GM23248 (cell line): ENCODE data around the gene DBNDD2. TPM values are rescaled to one million over a fixed set of nuclear protein-coding genes. Genes with fewer than 3 reads are reported as not detected.

Source experiments
- DNase-seq: peaks from one replicate; pipeline ENCODE4 v3.0.0-alpha.2; 2015
- H2AFZ ChIP-seq: fragments of 200-600 bp; sonication (generic); 2 replicates; pipeline ENCODE4 v1.6.1; 2016; ENCODE audit warnings: antibody characterized with exemption
- H3F3A ChIP-seq: fragments of 200-600 bp; sonication (generic); 2 replicates; pipeline ENCODE4 v1.6.1; 2016; ENCODE audit warnings: mild to moderate bottlenecking, antibody characterized with exemption, mixed run types; ENCODE audit not compliant: insufficient read depth
- H3K27ac ChIP-seq: fragments of 200-600 bp; sonication (generic); 2 replicates; pipeline ENCODE4 v1.5.1; 2016; ENCODE audit warnings: mild to moderate bottlenecking
- H3K27me3 ChIP-seq: fragments of 200-600 bp; sonication (generic); replicated peaks from 2 replicates; pipeline ENCODE4 v1.6.1; 2016; ENCODE audit warnings: mild to moderate bottlenecking; ENCODE audit not compliant: insufficient read depth
- H3K36me3 ChIP-seq: fragments of 200-600 bp; sonication (generic); 2 replicates; pipeline ENCODE4 v1.6.1; 2016; ENCODE audit warnings: low read depth, mild to moderate bottlenecking
- H3K4me1 ChIP-seq: fragments of 200-600 bp; sonication (generic); 2 replicates; pipeline ENCODE4 v1.6.1; 2016; ENCODE audit warnings: mild to moderate bottlenecking; ENCODE audit not compliant: insufficient read depth
- H3K4me2 ChIP-seq: fragments of 200-600 bp; sonication (generic); one replicate; pipeline ENCODE4 v1.6.1; 2016; ENCODE audit warnings: mild to moderate bottlenecking; ENCODE audit not compliant: unreplicated experiment
- H3K4me3 ChIP-seq: fragments of 200-600 bp; sonication (generic); 2 replicates; pipeline ENCODE4 v1.5.1; 2016; ENCODE audit warnings: mild to moderate bottlenecking
- H3K79me2 ChIP-seq: fragments of 200-600 bp; sonication (generic); 2 replicates; pipeline ENCODE4 v1.6.1; 2016; ENCODE audit warnings: mild to moderate bottlenecking; ENCODE audit not compliant: insufficient read depth
- H3K9ac ChIP-seq: fragments of 200-600 bp; sonication (generic); 2 replicates; pipeline ENCODE4 v1.6.1; 2016; ENCODE audit warnings: mild to moderate bottlenecking
- H3K9me2 ChIP-seq: fragments of 200-600 bp; sonication (generic); 2 replicates; pipeline ENCODE4 v1.6.1; 2016; ENCODE audit warnings: mixed run types, mild to moderate bottlenecking, moderate library complexity; ENCODE audit not compliant: insufficient read depth
- H3K9me3 ChIP-seq: fragments of 200-600 bp; sonication (generic); one replicate; pipeline ENCODE4 v1.6.1; 2017; ENCODE audit warnings: low read depth
- H4K20me1 ChIP-seq: fragments of 200-600 bp; sonication (generic); 2 replicates; pipeline ENCODE4 v1.6.0; 2016; ENCODE audit not compliant: insufficient read depth
- EZH2 ChIP-seq: fragments of 200-600 bp; sonication (generic); IDR thresholded peaks from 2 replicates; pipeline ENCODE4 v1.6.1; 2018; ENCODE audit warnings: antibody characterized with exemption, mild to moderate bottlenecking; ENCODE audit not compliant: insufficient read depth, poor library complexity, severe bottlenecking
- EZH2phosphoT487 ChIP-seq: fragments of 200-600 bp; sonication (generic); IDR thresholded peaks from 2 replicates; pipeline ENCODE4 v1.6.1; 2018; ENCODE audit warnings: antibody characterized with exemption, moderate library complexity, mild to moderate bottlenecking, low read depth; ENCODE audit not compliant: insufficient read depth
- WGBS, 2 experiments: methylation state at CpG; one replicate each; pipeline ENCODE4 v1.1.6; 2015 to 2017; ENCODE audit warnings: low lambda C conversion rate in 2 of 2, low coverage in 1 of 2; ENCODE audit errors: missing lambda C conversion rate in 2 of 2; 5-methylcytosine and 5-hydroxymethylcytosine counted together
- in situ Hi-C: fragments of 300-500 bp; cut with MboI; formaldehyde crosslinking; loops from 2 replicates; pipeline ENCODE4 v1.15.0; 2020
- polyA plus RNA-seq: library from polyadenylated mRNA; unstranded; fragments of >200 nt; fragmentation: Nextera tagmentation; extraction: Ambion mirVana; gene quantifications from 2 replicates; pipeline ENCODE4 v1.2.1, GENCODE V29; 2016
- total RNA-seq: library from RNA; depleted of rRNA; stranded (reverse); fragments of >200 nt; shearing (Covaris generic); gene quantifications from 2 replicates; pipeline ENCODE4 v1.2.3, GENCODE V29; 2014

The DBNDD2 gene
- total and polyA plus RNA-seq, 2 experiments from 2014 or later: 5.7 to 30.0 TPM

- Histone ChIP-seq H3K9me2 (no peaks in the 10 kb centered on the region), H3K4me2 (no peak overlapping the region), H3K27me3 (no peaks in the 10 kb centered on the region), H3K4me3 (no peak overlapping the region), H3K79me2 (no peaks in the 10 kb centered on the region), H3K36me3 (no peaks in the 10 kb centered on the region), H3K9ac (no peak overlapping the region), H3F3A (peaks cover 3% of the 10 kb centered on the region; the same call in 1 of the 2 replicates), H3K4me1 (0 out of 2 replicates have a peak, but pooled peaks cover 1% of the 10 kb centered on the region), H2AFZ (no peak overlapping the region), H3K27ac (no peak overlapping the region), H4K20me1 (no peaks in the 10 kb centered on the region), H3K9me3 (no peaks in the 10 kb centered on the region)
- 87 to 88% methylated on average over 6 of the region's 6 CpGs for WGBS, 2 experiments
- TF ChIP-seq EZH2phosphoT487 (no peak), EZH2 (no peak)
- in situ Hi-C loops: no loop called here
- DNase-seq: no peak
Measured at GRCh38 chr20:45400346-45401031, 7.6 kb upstream of the DBNDD2 start.

- in situ Hi-C loops: no loop called here
- H3K36me3 ChIP-seq: no peaks in the 10 kb centered on the region
- peaks cover 3% of the 10 kb centered on the region; the same call in 1 of the 2 replicates for H3F3A ChIP-seq
- H3K9ac ChIP-seq: no peak overlapping the region
- 93 to 95% methylated on average over 1 of the region's 1 CpG for WGBS, 2 experiments
- H4K20me1 ChIP-seq: no peaks in the 10 kb centered on the region
- H3K4me1 ChIP-seq: 0 out of 2 replicates have a peak, but pooled peaks cover 7% of the 10 kb centered on the region
- H3K9me2 ChIP-seq: no peaks in the 10 kb centered on the region
- H3K27me3 ChIP-seq: no peaks in the 10 kb centered on the region
- H3K4me3 ChIP-seq: no peak overlapping the region
- DNase-seq: peak; percentile 68
- H2AFZ ChIP-seq: no peak overlapping the region
- no peaks in the 10 kb centered on the region for H3K9me3 ChIP-seq
- TF ChIP-seq EZH2 (no peak), EZH2phosphoT487 (no peak)
- H3K27ac ChIP-seq: no peak overlapping the region
- H3K79me2 ChIP-seq: no peaks in the 10 kb centered on the region
- no peak overlapping the region for H3K4me2 ChIP-seq
Measured at GRCh38 chr20:45402946-45403345, 5.1 kb upstream of the DBNDD2 start.

- Histone ChIP-seq H3K9me3 (no peaks in the 10 kb centered on the region), H3K4me1 (0 out of 2 replicates have a peak, but pooled peaks cover 7% of the 10 kb centered on the region), H3K36me3 (no peaks in the 10 kb centered on the region), H2AFZ (no peak overlapping the region), H4K20me1 (no peaks in the 10 kb centered on the region), H3K4me2 (no peak overlapping the region), H3K9me2 (no peaks in the 10 kb centered on the region), H3K27ac (no peak overlapping the region), H3K27me3 (no peaks in the 10 kb centered on the region), H3F3A (peaks cover 3% of the 10 kb centered on the region; the same call in 1 of the 2 replicates), H3K4me3 (no peak overlapping the region), H3K79me2 (no peaks in the 10 kb centered on the region), H3K9ac (no peak overlapping the region)
- TF ChIP-seq EZH2phosphoT487 (no peak), EZH2 (no peak)
- no peak for DNase-seq
- in situ Hi-C loops: no loop called here
- WGBS, 2 experiments: 66 to 72% methylated on average over 1 of the region's 1 CpG
Measured at GRCh38 chr20:45404438-45404837, 3.7 kb upstream of the DBNDD2 start.

- 0 out of 2 replicates have a peak, but pooled peaks cover 7% of the 10 kb centered on the region for H3K4me1 ChIP-seq
- in situ Hi-C loops: no loop called here
- H3K4me3 ChIP-seq: peak overlapping the region; percentile 76
- H3K36me3 ChIP-seq: no peaks in the 10 kb centered on the region
- TF ChIP-seq EZH2: no peak
- no peak for TF ChIP-seq EZH2phosphoT487
- peaks cover 3% of the 10 kb centered on the region; the same call in 1 of the 2 replicates for H3F3A ChIP-seq
- H3K9me3 ChIP-seq: no peaks in the 10 kb centered on the region
- H2AFZ ChIP-seq: peak overlapping the region; percentile 71
- 4 to 6% methylated on average over 31 to 38 of the region's 49 CpGs for WGBS, 2 experiments
- H3K27me3 ChIP-seq: no peaks in the 10 kb centered on the region
- peak overlapping the region; percentile 5 for H3K27ac ChIP-seq
- no peaks in the 10 kb centered on the region for H3K9me2 ChIP-seq
- peak overlapping the region; percentile 88 for H3K9ac ChIP-seq
- H3K79me2 ChIP-seq: no peaks in the 10 kb centered on the region
- DNase-seq: peak; percentile 56
- peak overlapping the region; percentile 80 for H3K4me2 ChIP-seq
- no peaks in the 10 kb centered on the region for H4K20me1 ChIP-seq
Measured at GRCh38 chr20:45405571-45406259, 2.4 kb upstream of the DBNDD2 start.
